HAP-1 (cell line): ENCODE results near the gene EEF1E1.
"Not testable (repeated sequence)": the region's sequence is repeated elsewhere in the genome, so short reads cannot be mapped to it uniquely, and the experiment has no call there.

Experiments
- DNase-seq, 2 experiments: peaks; one replicate each; pipeline ENCODE4 v3.0.0-alpha.2; 2016 to 2020; ENCODE audit warnings: low spot score in 2 of 2
- H3K27me3 ChIP-seq: fragments of 250-450 bp; sonication (Bioruptor Pico); 2 replicates; pipeline ENCODE4 v1.5.1; 2020; ENCODE audit warnings: low read depth, mild to moderate bottlenecking, moderate library complexity
- H3K36me3 ChIP-seq: fragments of 250-450 bp; sonication (Bioruptor Pico); replicated peaks from 2 replicates; pipeline ENCODE4 v1.5.1; 2020; ENCODE audit warnings: mild to moderate bottlenecking
- H3K4me1 ChIP-seq: fragments of 250-450 bp; sonication (Bioruptor Pico); 2 replicates; pipeline ENCODE4 v1.5.1; 2020; ENCODE audit warnings: mild to moderate bottlenecking
- H3K4me3 ChIP-seq: fragments of 250-450 bp; sonication (Bioruptor Pico); 2 replicates; pipeline ENCODE4 v1.5.1; 2020; ENCODE audit warnings: mild to moderate bottlenecking, moderate library complexity
- H3K9me3 ChIP-seq: fragments of 250-450 bp; sonication (Bioruptor Pico); 2 replicates; pipeline ENCODE4 v1.5.1; 2020; ENCODE audit warnings: mild to moderate bottlenecking, moderate library complexity
- in situ Hi-C: fragments of 300-500 bp; cut with MboI; formaldehyde crosslinking; loops from 3 replicates; pipeline ENCODE4 v1.14.3; 2020; ENCODE audit warnings: low sequenced_read_pairs, inconsistent platforms, mixed read lengths

Gene EEF1E1

DNA sequence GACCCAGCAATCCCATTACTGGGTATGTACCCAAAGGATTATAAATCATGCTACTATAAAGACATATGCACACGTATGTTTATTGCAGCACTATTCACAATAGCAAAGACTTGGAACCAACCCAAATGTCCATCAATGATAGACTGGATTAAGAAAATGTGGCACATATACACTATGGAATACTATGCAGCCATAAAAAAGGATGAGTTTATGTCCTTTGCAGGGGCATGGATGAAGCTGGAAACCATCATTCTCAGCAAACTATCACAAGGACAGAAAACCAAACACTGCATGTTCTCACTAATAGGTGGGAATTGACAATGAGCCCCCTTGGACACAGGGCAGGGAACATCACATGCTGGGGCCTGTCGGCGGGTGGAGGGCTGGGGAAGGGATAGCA lies 68.2 kb downstream of the EEF1E1 start:
- H3K27me3 ChIP-seq, H3K4me1 ChIP-seq, in situ Hi-C loops, H3K9me3 ChIP-seq, DNase-seq, H3K4me3 ChIP-seq, H3K36me3 ChIP-seq: not testable (repeated sequence)

DNA sequence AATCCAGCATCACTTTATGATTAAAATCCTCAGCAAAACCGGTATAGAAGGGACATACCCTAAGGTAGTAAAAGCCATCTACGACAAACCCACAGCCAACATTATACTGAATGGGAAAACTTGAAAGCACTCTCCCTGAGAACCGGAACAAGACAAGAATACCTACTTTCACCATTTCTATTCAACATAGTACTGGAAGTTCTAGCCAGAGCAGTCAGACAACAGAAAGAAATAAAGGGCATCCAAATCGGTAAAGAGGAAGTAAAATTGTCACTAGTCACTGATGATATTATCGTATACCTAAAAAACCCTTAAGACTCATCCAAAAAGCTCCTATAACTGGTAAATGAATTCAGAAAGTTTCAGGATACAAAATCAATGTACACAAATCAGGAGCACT lies 71.4 kb downstream of the EEF1E1 start:
- Histone ChIP-seq H3K9me3 (no peaks in the 10 kb centered on the region), H3K4me1 (no peaks in the 10 kb centered on the region), H3K27me3 (no peaks in the 10 kb centered on the region), H3K36me3 (no peaks in the 10 kb centered on the region), H3K4me3 (no peak overlapping the region)
- DNase-seq = no peak
- in situ Hi-C loops = no loop called here
